Stimulated activated CD8-positive, alpha-beta memory T cell treated with anti-CD3 and anti-CD28 coated beads, Interleukin-7, amount 100 ng/mL, for 48 hours (primary cell): ENCODE measurements around the gene CAB39L.

Source experiments
- DNase-seq, 2 donors: peaks; one replicate each; pipeline ENCODE4 v3.0.0-alpha.2; 2020; ENCODE audit warnings: low read depth in 1 of 2; ENCODE audit errors: extremely low read depth in 1 of 2

CAB39L gene

DNA sequence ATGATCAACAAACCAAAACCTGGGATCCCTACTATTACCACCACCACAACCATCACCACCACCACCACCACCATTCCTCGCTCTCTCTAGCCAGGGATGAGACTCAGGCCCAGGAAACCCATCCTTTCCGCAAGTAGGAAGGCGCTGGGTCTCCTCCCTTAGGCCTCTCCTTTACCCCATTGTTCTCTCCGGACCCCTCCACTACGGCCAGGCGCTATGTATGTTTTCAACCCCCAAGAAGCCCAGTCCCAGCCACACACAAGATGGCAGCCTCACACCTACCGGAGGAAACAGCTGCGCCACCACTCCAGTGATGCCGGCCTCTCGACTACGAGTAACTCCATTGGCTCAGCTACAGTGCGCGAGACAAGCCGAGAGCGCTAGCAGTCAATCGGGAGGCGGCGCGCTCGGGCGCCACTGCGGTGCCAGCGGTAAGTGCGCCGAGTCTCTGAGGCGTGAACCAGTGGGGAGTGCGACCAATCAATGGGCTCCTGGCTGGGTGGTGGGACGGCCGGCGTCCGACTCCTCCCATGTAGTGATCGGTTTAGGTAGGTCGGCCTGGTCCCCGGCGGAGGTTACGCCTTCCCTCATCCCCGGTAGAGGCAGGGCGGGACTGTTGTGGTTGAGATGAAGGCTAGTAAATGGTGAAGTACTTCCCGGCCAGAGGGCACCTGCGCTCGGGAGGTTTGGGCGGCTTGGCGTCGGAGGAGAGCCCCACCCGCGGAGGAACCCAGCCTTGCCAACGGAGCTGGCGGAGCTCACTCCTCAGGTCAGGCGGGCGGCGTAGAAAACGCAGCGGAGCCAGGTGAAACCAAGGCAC is at the start of gene CAB39L, which contains the start of gene SETDB2:
CAB39L (minus strand) TSS at position 361 of the 820 bp plus-strand sequence. CDS start 61,154 bp downstream, outside the sequence.
SETDB2 (plus strand) TSS at position 571 of the 820 bp plus-strand sequence. CDS start 7,620 bp downstream, outside the sequence.
- peak; percentile 98 to 99 for DNase-seq

DNA sequence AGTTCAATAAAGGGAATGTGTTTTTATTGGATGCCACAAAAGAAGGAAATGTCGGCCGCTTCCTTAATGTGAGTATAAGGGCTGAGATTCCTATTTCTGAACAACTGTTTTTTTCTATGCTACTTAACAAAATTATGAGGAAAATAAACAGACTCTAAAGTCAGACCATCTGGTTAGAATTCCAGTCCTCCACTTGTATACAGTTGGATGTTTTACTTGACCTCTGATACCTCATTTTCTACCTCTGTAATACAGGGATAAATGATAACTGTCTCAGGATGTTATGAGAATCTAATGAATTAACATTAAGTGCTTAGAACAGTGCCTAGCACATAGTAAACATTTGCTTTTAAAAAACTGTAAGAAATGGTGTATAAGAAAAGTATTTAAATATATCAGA is 44.7 kb upstream of the CAB39L start:
- DNase-seq: no peak

DNA sequence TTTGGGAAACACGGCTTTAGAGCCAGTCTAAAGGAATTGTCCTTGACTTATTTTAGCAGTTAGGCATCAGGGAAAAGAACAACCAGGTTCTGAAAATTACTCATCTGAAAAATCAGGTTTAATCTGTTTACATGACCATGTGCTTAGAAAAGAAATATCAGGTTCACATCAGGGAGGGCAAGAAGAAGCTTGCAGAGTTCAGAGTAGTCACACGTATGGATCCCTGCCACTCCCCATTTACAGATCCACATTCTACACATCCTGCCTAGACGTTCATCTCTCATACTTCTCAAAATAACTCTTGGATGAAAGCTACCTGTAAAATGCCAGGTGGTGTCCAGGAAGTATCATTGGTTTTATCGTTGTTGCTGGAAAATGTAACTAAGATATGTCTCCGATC is 37.9 kb upstream of the CAB39L start:
- DNase-seq: no peak

DNA sequence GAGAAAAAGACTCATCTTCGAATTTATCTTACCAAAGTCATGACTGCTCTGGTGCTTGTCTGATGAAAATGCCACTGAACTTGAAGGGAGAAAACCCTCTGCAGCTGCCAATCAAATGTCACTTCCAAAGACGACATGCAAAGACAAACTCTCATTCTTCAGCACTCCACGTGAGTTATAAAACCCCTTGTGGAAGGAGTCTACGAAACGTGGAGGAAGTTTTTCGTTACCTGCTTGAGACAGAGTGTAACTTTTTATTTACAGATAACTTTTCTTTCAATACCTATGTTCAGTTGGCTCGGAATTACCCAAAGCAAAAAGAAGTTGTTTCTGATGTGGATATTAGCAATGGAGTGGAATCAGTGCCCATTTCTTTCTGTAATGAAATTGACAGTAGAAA is 32.7 kb upstream of the CAB39L start:
- DNase-seq: no peak

DNA sequence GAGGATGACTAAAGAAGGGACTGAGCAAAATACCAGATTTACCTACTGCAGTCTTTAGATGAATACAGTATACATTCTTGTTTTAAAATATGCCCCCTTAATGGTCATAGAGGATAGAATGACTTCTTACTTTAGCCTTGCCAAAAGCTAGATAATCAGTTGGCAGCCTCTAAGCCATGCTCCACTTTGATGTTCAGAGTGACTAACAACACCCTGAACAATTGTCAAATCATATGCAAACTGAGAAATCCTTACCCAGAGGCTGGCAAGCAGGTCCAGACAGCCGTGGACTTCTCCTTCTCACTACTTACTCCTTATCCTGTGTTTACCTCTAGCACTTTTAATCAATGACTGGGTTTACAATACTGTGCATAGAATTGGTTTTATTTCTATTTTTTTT is 28.3 kb upstream of the CAB39L start:
- DNase-seq: no peak

DNA sequence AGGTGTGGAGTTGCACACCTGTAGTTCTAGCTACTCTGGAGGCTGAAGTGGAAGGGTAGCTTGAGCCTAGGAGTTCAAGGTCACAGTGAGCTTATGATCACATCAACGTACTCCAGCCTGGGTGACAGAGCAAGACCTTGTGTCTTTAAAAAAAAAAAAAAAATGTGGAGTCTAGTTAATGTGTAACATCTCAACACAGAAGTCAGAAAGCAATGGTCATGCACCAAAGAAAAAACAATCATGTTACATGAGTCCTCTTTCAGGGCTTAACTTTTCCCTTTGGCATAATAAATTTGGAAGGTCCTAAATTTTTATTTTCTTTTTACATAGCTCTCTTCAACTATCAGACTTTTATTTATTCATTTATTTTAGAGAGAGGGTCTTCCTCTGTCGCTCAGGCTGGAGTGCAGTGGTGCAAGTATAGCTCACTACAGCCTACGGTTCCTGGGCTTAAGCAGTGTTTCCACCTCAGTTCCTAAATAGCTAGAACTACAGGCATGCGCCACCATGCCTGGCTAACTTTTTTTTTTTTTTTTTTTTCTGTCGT is 22.5 kb upstream of the CAB39L start:
- DNase-seq: no peak

DNA sequence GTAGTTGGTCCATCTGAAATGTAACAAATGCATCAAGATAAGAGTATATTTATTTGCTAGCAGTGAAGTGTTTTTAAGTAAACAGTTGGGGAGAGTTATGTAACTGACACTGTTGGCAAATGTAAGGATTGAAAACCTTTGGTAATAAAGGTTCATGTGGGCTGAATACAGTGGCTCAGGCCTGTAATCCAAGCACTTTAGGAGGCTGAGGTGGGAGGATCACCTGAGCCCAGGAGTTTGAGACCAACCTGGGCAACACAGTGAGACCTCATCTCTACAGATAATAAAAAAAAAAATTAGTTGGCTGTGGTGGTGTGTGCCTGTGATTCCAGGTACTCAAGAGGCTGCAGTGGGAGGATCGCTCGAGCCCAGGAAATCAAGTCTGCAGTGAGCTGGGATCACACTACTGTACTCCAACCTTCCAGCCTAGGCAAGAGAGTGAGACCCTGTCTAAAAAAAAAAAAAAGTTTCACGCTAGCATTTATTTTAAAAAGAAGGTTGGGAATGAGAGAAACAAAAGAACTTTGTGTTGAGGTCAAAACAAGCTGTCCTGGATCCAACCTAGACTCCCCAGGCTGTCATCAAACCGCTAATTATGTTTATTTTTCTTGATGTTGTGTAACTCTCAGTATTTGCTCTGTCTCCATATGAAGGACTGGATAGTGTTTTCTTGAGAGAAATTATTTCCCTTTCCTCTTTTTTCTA is 20.9 kb upstream of the CAB39L start:
- no peak for DNase-seq

DNA sequence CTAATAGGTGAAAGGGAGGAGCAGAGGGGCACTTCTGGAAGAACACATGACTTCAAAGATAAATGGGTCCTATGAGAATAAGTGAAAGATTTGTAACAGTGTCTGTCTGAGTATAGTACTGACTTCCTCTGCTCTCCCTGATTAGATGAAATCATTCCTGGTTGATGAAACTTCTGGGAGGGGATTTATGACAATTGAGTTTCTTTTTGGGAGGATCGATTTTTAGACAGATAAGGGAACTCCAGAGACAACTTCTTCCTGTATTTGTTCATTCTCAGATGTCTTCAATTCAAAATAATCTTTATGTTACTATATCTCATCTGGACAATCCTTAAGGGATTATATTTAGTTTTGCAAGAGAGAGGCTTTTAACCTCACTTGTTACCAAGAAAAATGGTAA is 20.2 kb upstream of the CAB39L start:
- DNase-seq: no peak

DNA sequence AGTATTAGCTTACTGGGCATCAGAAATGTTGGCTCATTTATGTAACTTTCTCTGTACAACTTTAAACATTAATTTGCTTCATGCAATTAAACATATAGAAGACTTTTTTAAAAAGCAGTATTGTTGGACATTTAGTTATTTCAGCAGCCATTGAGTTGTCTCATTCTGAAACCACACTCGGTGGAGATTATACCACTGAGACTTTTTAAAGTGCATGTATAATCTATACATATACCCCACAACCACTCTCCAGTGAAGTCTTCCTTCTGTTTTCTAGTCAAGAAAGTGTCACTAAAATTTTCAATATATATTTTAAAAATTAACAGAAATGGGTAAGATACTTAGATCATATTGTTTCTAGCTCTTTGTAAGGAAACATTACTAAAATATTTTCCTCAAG is 15.7 kb upstream of the CAB39L start:
- no peak for DNase-seq

DNA sequence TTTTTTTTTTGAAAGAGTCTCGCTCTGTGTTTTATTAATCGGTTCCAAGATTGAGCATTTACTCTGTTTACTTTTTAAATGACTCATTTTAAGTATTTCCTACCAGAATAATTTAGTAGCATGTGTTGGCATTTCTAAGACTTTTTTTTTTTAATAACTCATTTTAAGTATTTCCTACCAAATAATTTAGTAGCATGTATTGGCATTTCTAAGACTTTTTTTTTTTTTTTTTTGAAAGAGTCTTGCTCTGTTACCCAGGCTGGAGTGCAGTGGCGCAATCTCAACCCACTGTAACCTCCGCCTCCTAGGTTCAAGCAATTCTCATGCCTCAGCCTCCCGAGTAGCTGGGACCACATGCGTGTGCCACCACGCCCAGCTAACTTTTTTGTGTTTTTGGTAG is 13.4 kb upstream of the CAB39L start:
- no peak for DNase-seq

DNA sequence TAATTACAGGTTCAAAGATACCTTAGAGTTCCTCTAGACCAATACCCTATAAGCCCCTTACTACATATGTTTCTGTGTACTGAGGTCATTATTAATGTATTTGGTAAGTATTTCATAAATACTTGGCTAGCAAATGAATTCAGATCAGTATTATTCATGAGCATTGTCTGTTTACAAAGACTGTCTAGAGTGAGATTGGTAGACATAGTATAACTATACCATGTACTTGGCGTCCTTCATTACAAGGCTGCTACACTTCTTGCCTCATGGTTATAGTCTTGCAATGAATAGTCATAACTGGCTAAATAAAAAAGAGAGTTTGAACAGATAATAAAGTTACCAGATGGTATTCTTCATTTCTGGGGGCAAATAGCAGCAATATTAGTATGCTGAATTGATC is 12.3 kb upstream of the CAB39L start:
- no peak for DNase-seq

DNA sequence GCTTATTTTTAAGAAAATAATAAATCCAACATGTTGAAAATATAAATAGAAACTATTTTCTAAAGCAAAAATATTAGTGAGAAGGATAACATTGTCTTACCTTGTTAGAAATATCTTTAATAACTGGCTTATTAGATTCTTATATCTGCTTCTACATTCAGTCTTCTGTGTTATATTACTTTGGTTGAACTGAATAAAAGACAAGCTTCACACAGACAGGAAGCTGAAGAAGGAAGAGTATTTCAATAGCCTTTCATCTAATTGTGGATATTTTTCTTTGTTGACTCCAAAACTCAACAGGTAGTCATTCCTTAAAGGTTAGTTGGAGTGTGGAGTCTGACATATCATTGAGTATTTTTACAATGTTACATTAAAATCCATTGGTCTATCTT is 11.1 kb upstream of the CAB39L start:
- no peak for DNase-seq

DNA sequence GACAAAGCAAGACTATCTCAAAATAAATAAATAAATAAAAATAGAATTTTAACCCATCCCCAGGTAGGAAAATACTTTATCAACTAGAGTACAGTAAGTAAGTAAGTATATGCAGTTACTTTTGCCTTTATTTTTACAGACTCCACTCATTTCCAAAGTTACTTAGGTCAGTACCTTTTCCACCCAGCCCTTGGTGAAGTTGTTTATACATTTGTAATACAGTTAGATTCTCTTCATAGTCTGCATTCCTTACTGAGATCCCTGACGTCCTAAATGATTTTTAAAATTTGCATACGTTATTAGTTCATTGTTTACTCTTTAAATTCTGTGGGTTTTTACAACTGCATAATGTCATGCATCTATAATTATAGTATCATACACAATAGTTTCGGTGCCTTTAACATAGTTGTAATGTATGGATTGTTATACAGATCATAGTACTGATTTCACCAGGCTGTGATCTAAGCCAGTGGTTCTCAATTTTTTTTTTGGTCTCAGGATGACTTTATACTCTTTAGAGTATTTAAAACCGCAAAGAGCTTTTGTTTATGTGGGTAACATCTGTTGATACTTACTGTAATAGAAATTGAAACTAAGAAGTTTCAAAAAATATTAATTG is 10.6 kb upstream of the CAB39L start:
- no peak for DNase-seq

DNA sequence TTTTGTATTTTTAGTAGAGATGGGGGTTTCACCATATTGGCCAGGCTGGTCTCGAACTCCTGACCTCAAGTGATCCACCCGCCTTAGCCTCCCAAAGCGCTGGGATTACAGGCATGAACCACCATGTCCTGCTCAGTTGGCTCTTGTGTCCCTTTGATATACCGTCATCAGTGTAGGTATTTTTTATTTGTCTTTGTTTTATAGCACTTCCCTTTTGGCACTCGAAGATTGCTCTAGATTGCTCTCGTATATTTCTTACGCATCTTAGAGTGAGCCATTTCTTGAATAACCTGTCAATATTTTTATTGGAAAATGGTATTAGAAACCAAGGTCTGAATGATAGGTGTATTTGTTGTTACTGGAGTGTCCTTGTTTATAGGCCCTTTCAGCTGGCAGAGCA is 9.6 kb upstream of the CAB39L start:
- no peak for DNase-seq

DNA sequence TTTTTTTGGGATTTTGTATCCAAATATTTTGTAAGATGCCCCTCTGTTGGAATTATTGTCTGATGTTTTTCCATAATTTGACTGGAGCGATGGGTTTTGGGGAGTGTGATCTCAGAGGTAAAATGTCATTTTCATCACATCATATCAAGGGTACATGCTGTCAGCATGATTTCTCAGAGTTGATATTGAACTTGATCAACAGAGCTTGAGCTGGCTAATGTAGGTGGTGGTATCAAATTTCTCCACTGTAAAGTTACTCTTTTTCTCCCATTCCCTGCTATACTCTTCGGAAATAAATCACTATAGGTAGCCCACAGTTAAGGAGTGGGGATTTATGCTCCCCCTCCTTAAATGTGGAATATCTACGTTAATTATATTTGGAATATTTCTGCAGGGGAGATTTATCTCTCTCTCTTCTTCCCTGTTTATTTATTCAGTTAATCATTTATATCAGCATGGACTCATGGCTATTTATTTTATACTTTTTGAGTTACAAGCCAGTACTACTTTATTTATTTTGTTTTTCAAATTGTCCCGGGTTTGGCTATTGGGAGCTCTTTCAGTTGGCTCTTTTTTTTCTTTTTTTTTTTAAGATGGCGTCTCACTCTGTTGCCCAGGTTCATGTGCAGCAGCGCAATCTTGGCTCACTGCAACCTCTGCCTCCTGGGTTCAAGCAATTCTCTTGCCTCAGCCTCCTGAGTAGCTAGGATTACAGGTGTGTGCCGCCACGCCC is 9.0 kb upstream of the CAB39L start:
- DNase-seq: no peak

DNA sequence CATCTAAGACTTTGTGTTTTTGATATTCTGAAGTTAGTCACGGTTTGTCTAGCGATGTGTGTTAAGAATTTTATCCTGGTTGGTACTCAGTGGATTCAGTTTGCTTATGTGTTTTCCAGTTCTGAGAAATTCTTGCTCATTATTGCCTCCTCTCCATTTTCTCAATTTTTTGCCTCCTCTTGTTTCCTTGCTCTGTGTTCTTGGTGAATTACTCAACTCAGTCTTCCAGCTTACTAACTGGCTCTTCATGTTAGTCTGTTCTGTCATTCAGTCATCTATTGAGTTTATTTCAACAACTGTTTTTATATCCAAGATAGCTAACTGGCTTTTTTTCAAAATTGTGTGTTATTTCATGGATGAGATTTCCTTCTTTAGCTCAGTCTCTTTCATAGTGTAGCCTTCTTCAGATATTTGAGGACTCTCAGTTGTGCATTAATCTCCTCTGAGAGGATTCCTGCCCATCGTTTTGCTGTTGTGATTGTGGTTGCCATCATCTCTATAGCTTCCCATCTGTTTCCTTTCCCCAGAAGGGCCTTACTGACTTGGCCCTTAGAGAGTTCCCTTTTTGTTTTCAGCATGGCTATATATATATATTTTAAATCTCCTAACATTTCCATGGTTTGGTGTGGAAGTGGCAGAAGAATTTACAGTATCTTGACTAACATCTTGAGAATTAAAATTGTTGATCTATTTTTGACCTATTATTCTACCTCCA is 6.4 kb upstream of the CAB39L start:
- DNase-seq: no peak

DNA sequence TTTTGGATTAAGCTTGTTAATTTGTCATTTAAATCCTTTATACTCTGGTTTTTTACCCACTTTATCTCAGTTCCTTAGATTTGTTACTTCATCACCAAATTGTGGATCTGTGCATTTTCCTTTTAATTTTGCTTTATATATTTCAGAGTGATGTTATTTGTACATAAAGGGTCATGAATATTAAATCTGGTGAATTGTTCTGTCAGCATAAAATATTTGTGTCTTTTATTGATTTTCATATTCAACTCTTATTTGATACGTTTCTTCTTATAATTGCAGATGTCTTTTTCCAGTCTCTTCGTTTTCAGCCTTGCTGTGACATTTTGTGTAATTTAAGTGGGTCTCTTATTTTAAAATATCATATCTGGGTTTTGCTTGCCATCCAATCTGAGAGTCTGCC is 4.9 kb upstream of the CAB39L start:
- no peak for DNase-seq

DNA sequence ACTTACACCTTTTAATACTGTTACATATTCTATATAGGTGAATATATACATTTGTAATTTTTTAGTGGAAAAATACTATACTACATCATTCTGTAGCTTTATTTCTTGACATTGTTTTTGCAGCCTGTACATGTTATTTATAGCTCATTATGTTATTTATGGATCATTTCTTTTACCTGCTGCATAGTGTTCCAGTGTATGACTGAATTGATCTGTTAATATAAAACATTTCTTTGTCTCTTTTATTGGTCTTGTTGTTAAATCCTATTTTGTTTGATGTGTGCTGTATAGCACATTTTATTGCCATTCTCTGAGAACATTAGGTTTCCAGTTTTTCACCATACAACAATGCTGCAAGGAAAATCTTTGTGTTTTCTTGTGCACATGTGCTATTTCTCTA is 2.6 kb upstream of the CAB39L start:
- no peak for DNase-seq

DNA sequence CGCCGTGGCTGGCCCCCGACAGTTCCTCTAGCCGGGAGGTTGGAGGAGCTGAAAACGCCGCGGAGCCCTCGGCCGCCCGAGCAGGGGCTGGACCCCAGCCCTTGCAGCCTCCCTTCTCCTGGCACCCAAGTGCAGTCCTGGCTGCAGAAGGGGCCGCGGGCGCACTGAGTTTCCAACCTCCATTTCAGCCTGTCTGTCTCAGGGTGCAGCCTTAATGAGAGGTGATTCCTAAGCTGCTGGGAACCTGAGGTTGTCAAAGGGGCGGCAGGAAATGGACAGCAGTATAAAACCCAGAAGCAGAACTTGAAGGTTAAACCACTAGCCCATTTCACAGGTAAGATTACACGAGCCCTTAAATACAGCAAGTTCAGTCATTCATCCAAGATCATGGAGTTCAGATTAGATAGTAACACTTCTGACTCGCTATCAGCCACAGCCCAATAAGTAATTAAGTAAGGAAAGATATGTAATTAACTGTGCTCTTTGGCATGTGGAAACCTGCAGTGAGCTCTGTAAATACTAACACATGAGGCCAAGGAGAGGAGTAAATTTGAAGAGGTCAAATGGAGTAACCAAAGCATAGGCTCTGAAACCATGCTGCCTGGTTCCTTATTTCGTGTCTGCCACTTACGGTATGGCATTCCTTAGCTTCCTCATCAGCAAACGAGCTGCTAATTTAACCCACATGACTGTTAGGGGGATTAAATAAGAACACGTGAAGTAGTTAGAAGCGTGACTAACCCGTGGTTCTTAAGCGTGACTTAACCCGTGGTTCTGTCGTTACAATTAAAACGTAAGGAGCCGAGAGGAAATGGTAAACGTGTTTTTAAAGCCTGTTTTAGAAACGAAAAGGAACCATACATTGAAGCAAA is 896 bp upstream of the CAB39L start:
- DNase-seq: peak in 1 of 2 donors; percentile 11
